HepG2 (cell line): ENCODE data around the gene EIF5B. TPM values are rescaled to one million over a fixed set of nuclear protein-coding genes. Genes with fewer than 3 reads are reported as not detected.
A peak's percentile ranks its signal among the peaks of the same experiment; 100 is the strongest.

Source experiments
- ATAC-seq: fragments of 200-7000 bp; cut with Tn5 transposase; 3 replicates; pipeline ENCODE4 v1.9.1; 2020; ENCODE audit warnings: mild to moderate bottlenecking, moderate library complexity
- BruUV-seq: library from RNA; stranded (reverse); fragments of 400-500 nt; replicated peaks from 2 replicates; lab custom pipeline; 2021; lab: Mats Ljungman, UMichigan
- CTCF ChIA-PET: fragments of 300-600 bp; formaldehyde crosslinking; extraction: SDS; loops from one replicate; lab custom pipeline; 2021; ENCODE audit warnings: low total read pairs, inconsistent platforms, low intra/inter-chr PET ratio; lab: Yijun Ruan, JAX
- POLR2A ChIA-PET: fragments of 350-600 bp; sonication (Branson Sonifier 250); formaldehyde crosslinking; loops from one replicate; lab custom pipeline; 2020; ENCODE audit warnings: antibody characterized with exemption, inconsistent platforms; lab: Yijun Ruan, JAX
- DNase-seq: peaks from one replicate; pipeline ENCODE4 v3.0.0-alpha.2; 2015; ENCODE audit warnings: low spot score
- FAIRE-seq: peaks from 3 replicates; lab custom pipeline; 2011; peaks lifted over from hg19 to GRCh38; lab: Jason Lieb, UNC
- H2AFZ ChIP-seq: one replicate; pipeline ENCODE4 v1.6.1; 2011; ENCODE audit warnings: low read length, inconsistent platforms
- H3K27ac ChIP-seq: fragments of 300-600 bp; 3 replicates; pipeline ENCODE4 v1.8.0; 2011; ENCODE audit warnings: mixed run types, mild to moderate bottlenecking, mixed read lengths, low read length, inconsistent platforms; ENCODE audit not compliant: insufficient read depth; ENCODE audit errors: extremely low read length
- H3K27me3 ChIP-seq, 2 experiments: fragments of 200-600 bp in 1 of 2; 2 replicates in 1 of 2; 3 replicates in 1 of 2; pipeline versions ENCODE4 v1.6.0 to v1.8.0; 2011; ENCODE audit warnings: low read length in 2 of 2, mild to moderate bottlenecking in 2 of 2, moderate library complexity in 2 of 2, inconsistent platforms in 1 of 2; ENCODE audit not compliant: insufficient read depth in 2 of 2, control insufficient read depth in 1 of 2
- H3K36me3 ChIP-seq, 2 experiments: fragments of 200-600 bp in 1 of 2; replicated peaks in 1 of 2; 2 replicates in 1 of 2; 3 replicates in 1 of 2; pipeline versions ENCODE4 v1.5.1 to v1.8.0; 2011; ENCODE audit warnings: low read length in 2 of 2, inconsistent platforms in 1 of 2; ENCODE audit not compliant: insufficient read depth in 2 of 2, control insufficient read depth in 1 of 2
- H3K4me1 ChIP-seq: 2 replicates; pipeline ENCODE4 v1.5.1; 2012; ENCODE audit warnings: low read length, inconsistent platforms; ENCODE audit not compliant: insufficient read depth
- H3K4me2 ChIP-seq: 2 replicates; pipeline ENCODE4 v1.6.0; 2011; ENCODE audit warnings: low read depth, low read length, inconsistent platforms
- H3K4me3 ChIP-seq, 3 experiments: fragments of 200-600 bp in 1 of 3; sonication (generic), shearing (Covaris generic) in 1 of 3; replicated peaks in 1 of 3; 2 replicates each; pipeline ENCODE4 v1.5.1; 2011 to 2016; ENCODE audit warnings: low read length in 3 of 3, inconsistent platforms in 2 of 3, low read depth in 2 of 3, mild to moderate bottlenecking in 2 of 3, control low read depth in 1 of 3, mixed read lengths in 1 of 3; ENCODE audit not compliant: insufficient read depth in 1 of 3
- H3K79me2 ChIP-seq: one replicate; pipeline ENCODE4 v1.6.1; 2011; ENCODE audit warnings: low read length, inconsistent platforms; ENCODE audit not compliant: insufficient read depth
- H3K9ac ChIP-seq: 2 replicates; pipeline ENCODE4 v1.6.0; 2011; ENCODE audit warnings: mild to moderate bottlenecking, low read depth, low read length, inconsistent platforms; ENCODE audit not compliant: insufficient read depth
- H3K9me3 ChIP-seq: 2 replicates; pipeline ENCODE4 v1.5.1; 2012; ENCODE audit warnings: mild to moderate bottlenecking, low read length
- H4K20me1 ChIP-seq: 2 replicates; pipeline ENCODE4 v1.6.0; 2011; ENCODE audit warnings: inconsistent platforms, mild to moderate bottlenecking, low read length, moderate library complexity; ENCODE audit not compliant: insufficient read depth
- ASH2L ChIP-seq: fragments of 300-600, 200-600 bp; sonication (generic); IDR thresholded peaks from 2 replicates; pipeline ENCODE4 v1.7.0; 2017; ENCODE audit warnings: low read depth, mild to moderate bottlenecking, moderate library complexity, mixed read lengths, low read length; ENCODE audit not compliant: insufficient read length
- HNRNPL ChIP-seq: fragments of 200-400 bp; formaldehyde crosslinking; IDR thresholded peaks from 2 replicates; pipeline ENCODE4 v1.6.1; 2017; ENCODE audit warnings: mild to moderate bottlenecking, low read depth, low read length
- MAX ChIP-seq: IDR thresholded peaks from 2 replicates; pipeline ENCODE4 v1.6.1; 2012; ENCODE audit warnings: inconsistent platforms
- MYNN ChIP-seq: sonication (generic); formaldehyde crosslinking; IDR thresholded peaks from 2 replicates; pipeline ENCODE4 v1.4.0; 2020; ENCODE audit warnings: mild to moderate bottlenecking, low read depth, missing genetic modification reagents
- SP5 ChIP-seq: IDR thresholded peaks from 2 replicates; pipeline ENCODE4 v1.6.1; 2016; ENCODE audit warnings: low read depth, borderline replicate concordance
- TRIM24 ChIP-seq: sonication (generic); formaldehyde crosslinking; IDR thresholded peaks from 2 replicates; pipeline ENCODE4 v1.8.0; 2022; ENCODE audit warnings: mild to moderate bottlenecking, missing genetic modification reagents
- YY1 ChIP-seq: IDR thresholded peaks from 2 replicates; pipeline ENCODE4 v1.6.1; 2011; ENCODE audit warnings: low read length, low read depth, moderate library complexity, mild to moderate bottlenecking; ENCODE audit not compliant: insufficient read depth, insufficient replicate concordance
- ZNF18 ChIP-seq: sonication (generic); formaldehyde crosslinking; IDR thresholded peaks from 2 replicates; pipeline ENCODE4 v1.8.0; 2022; ENCODE audit warnings: mild to moderate bottlenecking, missing genetic modification reagents; ENCODE audit not compliant: insufficient replicate concordance
- ZNF367 ChIP-seq: sonication (generic); formaldehyde crosslinking; IDR thresholded peaks from 2 replicates; pipeline ENCODE4 v1.4.0; 2020; ENCODE audit warnings: missing genetic modification reagents, borderline replicate concordance
- ZNF567 ChIP-seq: sonication (generic); formaldehyde crosslinking; IDR thresholded peaks from 2 replicates; pipeline ENCODE4 v1.8.1; 2023; ENCODE audit warnings: mild to moderate bottlenecking, missing genetic modification reagents, borderline replicate concordance
- ZNF737 ChIP-seq: sonication (generic); formaldehyde crosslinking; IDR thresholded peaks from 2 replicates; pipeline ENCODE4 v1.5.0; 2020; ENCODE audit warnings: missing genetic modification reagents, mild to moderate bottlenecking, borderline replicate concordance
- ZNF891 ChIP-seq: sonication (generic); formaldehyde crosslinking; IDR thresholded peaks from 2 replicates; pipeline ENCODE4 v1.5.0; 2020; ENCODE audit warnings: mild to moderate bottlenecking, missing genetic modification reagents
- WGBS: methylation state at CpG from one replicate; pipeline ENCODE4 v1.1.6; 2017; ENCODE audit warnings: low lambda C conversion rate; 5-methylcytosine and 5-hydroxymethylcytosine counted together
- in situ Hi-C: cut with HindIII; loops from 2 replicates; pipeline ENCODE4 v1.10.0; 2017; ENCODE audit warnings: low pct_unique_long_range_greater_than_20kb; ENCODE audit not compliant: extremely low pct_ligation_motif_present
- intact Hi-C: fragments of 100-400 bp; cut with micrococcal nuclease; formaldehyde crosslinking; loops from one replicate; pipeline ENCODE4 v1.10.0; 2022; ENCODE audit not compliant: unreplicated experiment
- polyA plus RNA-seq, 8 experiments: library from polyadenylated mRNA; depleted of rRNA in 3 of 8; stranded (reverse) in 7 of 8; unstranded in 1 of 8; fragments of >200 nt; fragmentation: Illumina TruSeq in 4 of 8; extraction: Trizol in 4 of 8; gene quantifications; 2 replicates each; pipeline versions ENCODE4 v1.2.1 to v1.2.3, GENCODE V29; 2011 to 2016; ENCODE audit warnings: low read depth in 4 of 8, missing spikeins in 1 of 8, mixed read lengths in 1 of 8; ENCODE audit not compliant: insufficient read depth in 1 of 8
- total RNA-seq, 5 experiments: library from RNA; depleted of rRNA; stranded (reverse); fragments of >200 nt; fragmentation: Illumina TruSeq; extraction: Trizol; gene quantifications; 2 replicates each; pipeline ENCODE4 v1.2.3, GENCODE V29; 2016; ENCODE audit warnings: low read depth in 1 of 5

The EIF5B gene
- total and polyA plus RNA-seq, 2 of the 13 experiments (the other 11 are each of a cell fraction or from before 2014, with no cell fraction given), result 8.8 to 32.1 TPM

GRCh38 chr2:99421469-99421868, 84.3 kb downstream of the EIF5B start (continued):
- TF ChIP-seq ZNF567 (no peak), MYNN (CRISPR knock-in tag) (no peak)

DNA sequence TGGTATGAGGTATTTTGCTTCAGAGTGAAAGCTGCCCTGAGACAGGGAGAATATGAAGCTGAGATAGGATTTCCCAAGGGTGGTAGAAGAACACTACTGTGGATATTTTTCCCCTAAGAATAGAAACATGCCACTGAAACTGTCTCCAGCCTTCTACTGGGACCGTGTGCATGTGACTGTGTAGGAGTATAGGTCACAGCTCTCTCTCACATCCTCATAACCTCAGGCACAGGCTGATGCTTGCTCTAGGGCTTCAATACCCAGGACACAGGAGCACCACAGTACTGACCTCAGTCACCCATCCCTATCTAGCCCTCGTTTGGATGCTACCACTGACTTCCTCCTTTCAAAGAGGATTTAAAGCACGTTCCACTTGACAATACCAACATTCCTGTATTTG, 85.4 kb downstream of the EIF5B start:
- ChIA-PET CTCF (no interaction called here), POLR2A (no interaction called here)
- in situ Hi-C loops (no loop called here), intact Hi-C loops (no loop called here)
- BruUV-seq, result no TSS peak
- DNase-seq (no peak), ATAC-seq (peak; percentile 38; the same call in 2 of the 3 replicates), FAIRE-seq (no peak)
- WGBS, result 92% methylated on average over 3 of the region's 3 CpGs
- Histone ChIP-seq H3K27ac (no peak overlapping the region), H3K79me2 (no peaks in the 10 kb centered on the region), H3K4me3 (no peak overlapping the region), H3K4me1 (no peaks in the 10 kb centered on the region), H3K4me2 (no peak overlapping the region), H3K9ac (no peak overlapping the region), H3K27me3 (no peaks in the 10 kb centered on the region), H3K9me3 (no peaks in the 10 kb centered on the region), H3K36me3 (peaks cover 26 to 90% of the 10 kb centered on the region in 2 experiments), H4K20me1 (no peaks in the 10 kb centered on the region), H2AFZ (no peak overlapping the region)
- TF ChIP-seq ZNF891 (CRISPR knock-in tag) (no peak), ZNF18 (CRISPR knock-in tag) (no peak), ASH2L (no peak), MAX (no peak), ZNF737 (CRISPR knock-in tag) (no peak), TRIM24 (CRISPR knock-in tag) (no peak), HNRNPL (no peak), SP5 (CRISPR knock-in tag) (no peak), YY1 (no peak), ZNF367 (CRISPR knock-in tag) (no peak)
